ENCODE results near the gene RABGAP1L. TPM values are rescaled to one million over a fixed set of nuclear protein-coding genes. Genes with fewer than 3 reads are reported as not detected.

RABGAP1L gene
- total RNA-seq, 1 experiment from 2014 or later = 76.9 TPM

DNA sequence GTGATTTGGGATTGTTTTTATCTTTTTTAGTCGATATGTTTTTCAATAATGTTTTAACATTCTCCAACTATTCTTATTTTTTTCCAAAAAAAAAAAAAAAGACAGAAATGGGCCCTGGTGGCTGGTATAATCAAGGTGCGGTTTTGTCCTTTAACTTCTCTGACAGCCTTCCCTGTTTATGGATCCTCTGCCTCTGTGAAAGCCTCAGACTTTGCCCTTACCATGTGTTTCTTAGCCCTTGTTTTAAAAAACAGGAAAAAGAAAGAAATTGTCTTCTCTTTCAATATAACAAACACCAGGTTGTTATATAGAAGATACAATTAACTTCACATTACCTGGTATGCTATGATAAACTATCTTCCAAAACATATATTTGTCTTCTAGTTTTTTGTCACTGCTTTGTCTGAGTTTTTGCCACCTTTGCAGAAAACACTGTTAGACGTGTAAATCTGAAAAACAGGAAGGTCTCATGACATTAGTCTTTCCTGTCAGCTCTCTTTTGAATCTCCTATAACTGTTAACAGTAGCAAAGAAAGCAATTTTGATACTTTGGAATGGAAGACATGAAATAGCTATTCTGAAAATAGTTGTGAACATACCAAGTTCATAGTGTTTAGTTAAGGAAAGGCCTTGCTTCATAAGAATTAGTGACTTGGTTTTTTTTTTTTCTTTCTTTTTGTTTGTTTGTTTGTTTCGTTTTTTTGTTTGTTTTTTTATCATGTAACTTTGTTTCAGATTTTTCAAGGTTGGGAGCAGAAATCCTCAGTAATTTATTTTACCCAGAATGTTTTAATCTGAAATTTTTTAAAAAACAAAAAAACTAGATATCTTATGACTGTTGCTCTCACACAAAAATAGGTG, 808.8 kb downstream of the RABGAP1L start:
- DNase-seq (ENCODE audit: low spot score) = no peak
- no peak overlapping the region for H3K4me3 Mint-ChIP-seq
- H3K36me3 Mint-ChIP-seq = peaks cover 34% of the 10 kb centered on the region
- no peak for ATAC-seq
- TF ChIP-seq, protein P1, sequence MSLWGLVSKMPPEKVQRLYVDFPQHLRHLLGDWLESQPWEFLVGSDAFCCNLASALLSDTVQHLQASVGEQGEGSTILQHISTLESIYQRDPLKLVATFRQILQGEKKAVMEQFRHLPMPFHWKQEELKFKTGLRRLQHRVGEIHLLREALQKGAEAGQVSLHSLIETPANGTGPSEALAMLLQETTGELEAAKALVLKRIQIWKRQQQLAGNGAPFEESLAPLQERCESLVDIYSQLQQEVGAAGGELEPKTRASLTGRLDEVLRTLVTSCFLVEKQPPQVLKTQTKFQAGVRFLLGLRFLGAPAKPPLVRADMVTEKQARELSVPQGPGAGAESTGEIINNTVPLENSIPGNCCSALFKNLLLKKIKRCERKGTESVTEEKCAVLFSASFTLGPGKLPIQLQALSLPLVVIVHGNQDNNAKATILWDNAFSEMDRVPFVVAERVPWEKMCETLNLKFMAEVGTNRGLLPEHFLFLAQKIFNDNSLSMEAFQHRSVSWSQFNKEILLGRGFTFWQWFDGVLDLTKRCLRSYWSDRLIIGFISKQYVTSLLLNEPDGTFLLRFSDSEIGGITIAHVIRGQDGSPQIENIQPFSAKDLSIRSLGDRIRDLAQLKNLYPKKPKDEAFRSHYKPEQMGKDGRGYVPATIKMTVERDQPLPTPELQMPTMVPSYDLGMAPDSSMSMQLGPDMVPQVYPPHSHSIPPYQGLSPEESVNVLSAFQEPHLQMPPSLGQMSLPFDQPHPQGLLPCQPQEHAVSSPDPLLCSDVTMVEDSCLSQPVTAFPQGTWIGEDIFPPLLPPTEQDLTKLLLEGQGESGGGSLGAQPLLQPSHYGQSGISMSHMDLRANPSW (CRISPR knock-in tag; conservative IDR thresholded peaks at IDR 0.05; ENCODE audit: low read depth) = no peak
- POLR2A ChIA-PET = no interaction called here
- no peaks in the 10 kb centered on the region for H3K9me3 Mint-ChIP-seq
- H3K4me1 Mint-ChIP-seq = peaks cover 21% of the 10 kb centered on the region
- no peaks in the 10 kb centered on the region for H3K27me3 Mint-ChIP-seq (ENCODE audit: low read depth)
- no peak overlapping the region; the same call in 1 of the 2 replicates for H3K27ac Mint-ChIP-seq
- CTCF ChIA-PET = interaction anchor here (0.9 kb wide), 1 partner anchor 19 kb away, joined by 3 read pairs; no protein-coding TSS in a partner anchor

DNA sequence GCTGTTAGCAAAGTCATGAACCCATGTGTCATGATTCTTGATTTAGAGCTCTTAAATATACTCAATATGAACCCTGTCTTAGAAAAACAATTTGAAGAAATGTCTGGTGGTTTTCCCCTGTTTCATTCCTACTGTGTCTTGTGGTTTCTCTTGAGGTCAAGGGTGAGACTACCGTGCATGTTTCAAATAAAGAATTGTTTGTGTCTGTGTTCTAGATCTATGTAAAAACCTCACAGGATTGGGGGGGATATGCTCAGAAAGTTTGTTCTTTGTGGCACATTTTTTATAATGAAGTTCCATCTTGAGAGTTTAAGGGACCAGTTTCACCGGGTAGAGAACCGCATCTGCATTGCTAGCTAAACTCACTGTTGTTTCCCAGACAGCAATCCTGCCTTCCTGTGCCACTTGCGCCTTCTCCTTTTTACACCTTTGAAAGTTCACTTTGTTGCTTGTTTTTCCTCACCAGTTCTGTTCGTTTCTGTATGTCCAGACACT, 809.5 kb downstream of the RABGAP1L start:
- DNase-seq (ENCODE audit: low spot score) (no peak), ATAC-seq (no peak)
- Mint-ChIP-seq H3K27ac (0 out of 2 replicates have a peak overlapping the region, but pooled peaks have one; percentile 2), H3K9me3 (no peaks in the 10 kb centered on the region), H3K4me3 (no peak overlapping the region), H3K27me3 (ENCODE audit: low read depth) (no peaks in the 10 kb centered on the region), H3K36me3 (peaks cover 36% of the 10 kb centered on the region), H3K4me1 (peaks cover 21% of the 10 kb centered on the region)
- CTCF ChIA-PET = interaction anchor here (0.9 kb wide), 1 partner anchor 19 kb away, joined by 3 read pairs; no protein-coding TSS in a partner anchor
- POLR2A ChIA-PET = no interaction called here
- TF ChIP-seq, protein P1 (CRISPR knock-in tag; conservative IDR thresholded peaks at IDR 0.05; ENCODE audit: low read depth) = no peak
- TF ChIP-seq, protein P2, sequence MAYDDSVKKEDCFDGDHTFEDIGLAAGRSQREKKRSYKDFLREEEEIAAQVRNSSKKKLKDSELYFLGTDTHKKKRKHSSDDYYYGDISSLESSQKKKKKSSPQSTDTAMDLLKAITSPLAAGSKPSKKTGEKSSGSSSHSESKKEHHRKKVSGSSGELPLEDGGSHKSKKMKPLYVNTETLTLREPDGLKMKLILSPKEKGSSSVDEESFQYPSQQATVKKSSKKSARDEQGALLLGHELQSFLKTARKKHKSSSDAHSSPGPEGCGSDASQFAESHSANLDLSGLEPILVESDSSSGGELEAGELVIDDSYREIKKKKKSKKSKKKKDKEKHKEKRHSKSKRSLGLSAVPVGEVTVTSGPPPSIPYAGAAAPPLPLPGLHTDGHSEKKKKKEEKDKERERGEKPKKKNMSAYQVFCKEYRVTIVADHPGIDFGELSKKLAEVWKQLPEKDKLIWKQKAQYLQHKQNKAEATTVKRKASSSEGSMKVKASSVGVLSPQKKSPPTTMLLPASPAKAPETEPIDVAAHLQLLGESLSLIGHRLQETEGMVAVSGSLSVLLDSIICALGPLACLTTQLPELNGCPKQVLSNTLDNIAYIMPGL (CRISPR knock-in tag; IDR thresholded peaks at IDR 0.05) = no peak
- TF ChIP-seq ZBTB21 (CRISPR knock-in tag; IDR thresholded peaks at IDR 0.05; ENCODE audit: borderline replicate concordance) (no peak), ZNF423 (CRISPR knock-in tag; IDR thresholded peaks at IDR 0.05) (no peak), NR1H2 (CRISPR knock-in tag; IDR thresholded peaks at IDR 0.05) (no peak), CREM (CRISPR knock-in tag; IDR thresholded peaks at IDR 0.05) (no peak), FOXK1 (CRISPR knock-in tag; IDR thresholded peaks at IDR 0.05) (no peak), ATF1 (CRISPR knock-in tag; IDR thresholded peaks at IDR 0.05) (no peak), SMAD4 (CRISPR knock-in tag; IDR thresholded peaks at IDR 0.05) (no peak)
- TF ChIP-seq, protein P3, sequence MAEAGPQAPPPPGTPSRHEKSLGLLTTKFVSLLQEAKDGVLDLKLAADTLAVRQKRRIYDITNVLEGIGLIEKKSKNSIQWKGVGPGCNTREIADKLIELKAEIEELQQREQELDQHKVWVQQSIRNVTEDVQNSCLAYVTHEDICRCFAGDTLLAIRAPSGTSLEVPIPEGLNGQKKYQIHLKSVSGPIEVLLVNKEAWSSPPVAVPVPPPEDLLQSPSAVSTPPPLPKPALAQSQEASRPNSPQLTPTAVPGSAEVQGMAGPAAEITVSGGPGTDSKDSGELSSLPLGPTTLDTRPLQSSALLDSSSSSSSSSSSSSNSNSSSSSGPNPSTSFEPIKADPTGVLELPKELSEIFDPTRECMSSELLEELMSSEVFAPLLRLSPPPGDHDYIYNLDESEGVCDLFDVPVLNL (CRISPR knock-in tag; IDR thresholded peaks at IDR 0.05; ENCODE audit: borderline replicate concordance, low read depth) = no peak
- TF ChIP-seq, protein P4, sequence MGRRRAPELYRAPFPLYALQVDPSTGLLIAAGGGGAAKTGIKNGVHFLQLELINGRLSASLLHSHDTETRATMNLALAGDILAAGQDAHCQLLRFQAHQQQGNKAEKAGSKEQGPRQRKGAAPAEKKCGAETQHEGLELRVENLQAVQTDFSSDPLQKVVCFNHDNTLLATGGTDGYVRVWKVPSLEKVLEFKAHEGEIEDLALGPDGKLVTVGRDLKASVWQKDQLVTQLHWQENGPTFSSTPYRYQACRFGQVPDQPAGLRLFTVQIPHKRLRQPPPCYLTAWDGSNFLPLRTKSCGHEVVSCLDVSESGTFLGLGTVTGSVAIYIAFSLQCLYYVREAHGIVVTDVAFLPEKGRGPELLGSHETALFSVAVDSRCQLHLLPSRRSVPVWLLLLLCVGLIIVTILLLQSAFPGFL (CRISPR knock-in tag; IDR thresholded peaks at IDR 0.05; ENCODE audit: borderline replicate concordance) = no peak
- TF ChIP-seq, protein P5, sequence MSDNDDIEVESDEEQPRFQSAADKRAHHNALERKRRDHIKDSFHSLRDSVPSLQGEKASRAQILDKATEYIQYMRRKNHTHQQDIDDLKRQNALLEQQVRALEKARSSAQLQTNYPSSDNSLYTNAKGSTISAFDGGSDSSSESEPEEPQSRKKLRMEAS (CRISPR knock-in tag; IDR thresholded peaks at IDR 0.05) = no peak
- TF ChIP-seq, protein P6, sequence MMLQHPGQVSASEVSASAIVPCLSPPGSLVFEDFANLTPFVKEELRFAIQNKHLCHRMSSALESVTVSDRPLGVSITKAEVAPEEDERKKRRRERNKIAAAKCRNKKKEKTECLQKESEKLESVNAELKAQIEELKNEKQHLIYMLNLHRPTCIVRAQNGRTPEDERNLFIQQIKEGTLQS (CRISPR knock-in tag; conservative IDR thresholded peaks at IDR 0.05) = no peak
- TF ChIP-seq, protein P7, sequence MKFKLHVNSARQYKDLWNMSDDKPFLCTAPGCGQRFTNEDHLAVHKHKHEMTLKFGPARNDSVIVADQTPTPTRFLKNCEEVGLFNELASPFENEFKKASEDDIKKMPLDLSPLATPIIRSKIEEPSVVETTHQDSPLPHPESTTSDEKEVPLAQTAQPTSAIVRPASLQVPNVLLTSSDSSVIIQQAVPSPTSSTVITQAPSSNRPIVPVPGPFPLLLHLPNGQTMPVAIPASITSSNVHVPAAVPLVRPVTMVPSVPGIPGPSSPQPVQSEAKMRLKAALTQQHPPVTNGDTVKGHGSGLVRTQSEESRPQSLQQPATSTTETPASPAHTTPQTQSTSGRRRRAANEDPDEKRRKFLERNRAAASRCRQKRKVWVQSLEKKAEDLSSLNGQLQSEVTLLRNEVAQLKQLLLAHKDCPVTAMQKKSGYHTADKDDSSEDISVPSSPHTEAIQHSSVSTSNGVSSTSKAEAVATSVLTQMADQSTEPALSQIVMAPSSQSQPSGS (CRISPR knock-in tag; IDR thresholded peaks at IDR 0.05; ENCODE audit: borderline replicate concordance, low read depth) = no peak
- TF ChIP-seq, protein P8, sequence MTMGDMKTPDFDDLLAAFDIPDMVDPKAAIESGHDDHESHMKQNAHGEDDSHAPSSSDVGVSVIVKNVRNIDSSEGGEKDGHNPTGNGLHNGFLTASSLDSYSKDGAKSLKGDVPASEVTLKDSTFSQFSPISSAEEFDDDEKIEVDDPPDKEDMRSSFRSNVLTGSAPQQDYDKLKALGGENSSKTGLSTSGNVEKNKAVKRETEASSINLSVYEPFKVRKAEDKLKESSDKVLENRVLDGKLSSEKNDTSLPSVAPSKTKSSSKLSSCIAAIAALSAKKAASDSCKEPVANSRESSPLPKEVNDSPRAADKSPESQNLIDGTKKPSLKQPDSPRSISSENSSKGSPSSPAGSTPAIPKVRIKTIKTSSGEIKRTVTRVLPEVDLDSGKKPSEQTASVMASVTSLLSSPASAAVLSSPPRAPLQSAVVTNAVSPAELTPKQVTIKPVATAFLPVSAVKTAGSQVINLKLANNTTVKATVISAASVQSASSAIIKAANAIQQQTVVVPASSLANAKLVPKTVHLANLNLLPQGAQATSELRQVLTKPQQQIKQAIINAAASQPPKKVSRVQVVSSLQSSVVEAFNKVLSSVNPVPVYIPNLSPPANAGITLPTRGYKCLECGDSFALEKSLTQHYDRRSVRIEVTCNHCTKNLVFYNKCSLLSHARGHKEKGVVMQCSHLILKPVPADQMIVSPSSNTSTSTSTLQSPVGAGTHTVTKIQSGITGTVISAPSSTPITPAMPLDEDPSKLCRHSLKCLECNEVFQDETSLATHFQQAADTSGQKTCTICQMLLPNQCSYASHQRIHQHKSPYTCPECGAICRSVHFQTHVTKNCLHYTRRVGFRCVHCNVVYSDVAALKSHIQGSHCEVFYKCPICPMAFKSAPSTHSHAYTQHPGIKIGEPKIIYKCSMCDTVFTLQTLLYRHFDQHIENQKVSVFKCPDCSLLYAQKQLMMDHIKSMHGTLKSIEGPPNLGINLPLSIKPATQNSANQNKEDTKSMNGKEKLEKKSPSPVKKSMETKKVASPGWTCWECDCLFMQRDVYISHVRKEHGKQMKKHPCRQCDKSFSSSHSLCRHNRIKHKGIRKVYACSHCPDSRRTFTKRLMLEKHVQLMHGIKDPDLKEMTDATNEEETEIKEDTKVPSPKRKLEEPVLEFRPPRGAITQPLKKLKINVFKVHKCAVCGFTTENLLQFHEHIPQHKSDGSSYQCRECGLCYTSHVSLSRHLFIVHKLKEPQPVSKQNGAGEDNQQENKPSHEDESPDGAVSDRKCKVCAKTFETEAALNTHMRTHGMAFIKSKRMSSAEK (CRISPR knock-in tag; IDR thresholded peaks at IDR 0.05; ENCODE audit: borderline replicate concordance) = no peak
